Measurements from ENCODE around the gene ST6GALNAC6.
"Not testable (repeated sequence)": the region's sequence is repeated elsewhere in the genome, so short reads cannot be mapped to it uniquely, and the experiment has no call there.

The ST6GALNAC6 gene

DNA sequence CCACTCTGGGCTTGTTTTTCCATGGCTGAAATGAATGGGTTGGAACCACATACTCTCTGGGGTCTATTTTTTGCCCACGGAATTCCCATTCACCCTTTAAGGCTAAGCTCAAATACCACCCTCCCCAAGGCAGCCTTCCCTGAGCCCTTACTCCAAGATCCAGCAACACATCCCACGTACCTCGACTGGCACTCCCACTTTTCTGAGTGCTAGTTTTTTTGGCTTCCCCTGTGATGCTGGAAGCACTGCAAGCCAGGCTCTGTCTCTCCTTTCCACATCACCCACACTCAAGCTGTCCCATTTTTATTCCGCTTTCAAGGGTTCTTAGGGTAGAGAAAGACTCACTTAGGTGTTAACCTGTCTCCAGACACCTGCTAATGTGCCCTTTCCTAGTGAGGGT is 6.0 kb downstream of the ST6GALNAC6 start:
- no peak for DNase-seq (ENCODE audit: low read depth)

DNA sequence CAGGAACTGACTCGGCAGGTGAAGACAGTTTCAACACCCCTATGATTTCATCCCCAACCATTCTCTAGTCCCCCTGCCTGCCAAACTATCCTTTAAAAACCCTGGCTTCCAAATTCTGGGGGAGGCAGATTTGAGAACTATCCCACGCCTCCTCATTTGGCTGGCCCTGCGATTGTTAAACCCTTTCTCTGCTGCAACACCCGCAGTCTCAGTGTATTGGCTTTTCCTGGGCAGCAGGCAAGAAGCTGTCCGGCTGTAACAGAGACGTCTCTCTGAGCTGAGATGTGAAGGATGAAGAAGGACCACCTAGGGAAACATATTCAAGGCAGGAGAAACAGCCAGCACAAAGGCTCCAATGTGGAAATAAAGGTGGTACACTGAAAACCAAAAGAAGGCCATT is 6.6 kb downstream of the ST6GALNAC6 start:
- DNase-seq (ENCODE audit: low read depth), result no peak

DNA sequence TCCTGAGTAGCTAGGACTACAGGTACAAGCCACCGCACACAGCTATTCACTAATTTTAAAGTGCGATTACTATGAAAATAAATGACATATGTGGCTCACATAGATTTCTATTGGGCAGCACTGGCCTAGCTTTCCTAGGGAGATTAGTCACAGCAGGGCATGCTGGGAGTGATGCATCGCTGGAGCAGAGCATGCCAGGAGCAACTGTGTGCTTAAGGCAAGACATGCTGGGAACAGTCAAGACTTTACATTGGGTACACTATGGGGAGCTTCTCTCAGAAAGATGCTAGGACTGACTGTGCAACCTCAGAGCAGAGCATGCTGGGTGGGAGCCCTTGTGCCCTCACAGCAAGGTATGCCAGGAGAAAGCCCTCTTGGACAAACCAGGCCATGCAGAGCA is 9.3 kb downstream of the ST6GALNAC6 start:
- no peak for DNase-seq (ENCODE audit: low read depth)

DNA sequence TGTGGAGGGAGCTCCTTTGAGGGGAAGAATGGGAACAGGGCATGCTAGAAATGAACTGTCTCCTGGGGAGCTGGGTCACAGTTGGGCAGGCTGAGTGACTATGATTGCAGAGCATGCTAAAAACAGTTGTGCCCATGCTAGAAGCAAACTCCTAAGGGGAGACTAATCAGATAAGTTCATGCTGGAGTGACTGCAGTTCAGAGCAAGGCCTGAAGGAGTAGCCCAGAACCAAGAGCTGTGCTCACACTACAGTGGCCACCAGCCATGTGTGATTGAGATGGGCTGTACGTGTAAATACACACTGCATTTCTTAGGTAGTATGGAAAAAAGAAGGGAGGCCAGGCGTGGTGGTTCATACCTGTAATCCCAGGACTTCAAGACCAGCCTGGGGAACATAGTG is 11.6 kb downstream of the ST6GALNAC6 start:
- DNase-seq (ENCODE audit: low read depth), result no peak

DNA sequence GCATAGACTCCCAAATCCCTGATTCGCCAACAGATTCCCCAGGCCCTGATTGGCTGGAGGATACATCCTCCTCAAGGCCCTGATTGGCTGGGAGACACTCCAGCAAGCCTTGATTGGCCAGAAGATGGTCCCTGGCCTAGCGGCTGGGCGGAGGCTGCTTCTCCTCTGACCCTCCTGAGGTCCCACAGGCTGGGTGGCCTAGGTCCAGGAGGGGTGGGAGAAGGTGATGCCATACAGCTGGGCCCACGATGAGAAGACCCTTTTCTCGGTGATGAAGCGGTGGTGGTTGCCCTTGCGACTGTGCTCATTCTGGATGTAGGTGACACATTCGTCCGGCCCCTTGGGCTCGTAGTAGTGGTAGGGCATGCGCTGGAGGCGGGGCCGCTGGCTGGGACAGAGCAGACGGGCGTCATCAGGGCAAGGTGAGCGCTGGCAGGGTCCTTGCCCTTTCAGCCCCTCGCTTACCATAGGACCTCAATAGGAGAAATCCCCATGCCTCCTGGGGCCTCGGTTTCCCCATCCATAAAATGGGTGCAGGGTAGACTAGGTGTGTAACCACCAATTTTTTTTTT is 12.9 kb downstream of the ST6GALNAC6 start:
- no peak for DNase-seq (ENCODE audit: low read depth)

DNA sequence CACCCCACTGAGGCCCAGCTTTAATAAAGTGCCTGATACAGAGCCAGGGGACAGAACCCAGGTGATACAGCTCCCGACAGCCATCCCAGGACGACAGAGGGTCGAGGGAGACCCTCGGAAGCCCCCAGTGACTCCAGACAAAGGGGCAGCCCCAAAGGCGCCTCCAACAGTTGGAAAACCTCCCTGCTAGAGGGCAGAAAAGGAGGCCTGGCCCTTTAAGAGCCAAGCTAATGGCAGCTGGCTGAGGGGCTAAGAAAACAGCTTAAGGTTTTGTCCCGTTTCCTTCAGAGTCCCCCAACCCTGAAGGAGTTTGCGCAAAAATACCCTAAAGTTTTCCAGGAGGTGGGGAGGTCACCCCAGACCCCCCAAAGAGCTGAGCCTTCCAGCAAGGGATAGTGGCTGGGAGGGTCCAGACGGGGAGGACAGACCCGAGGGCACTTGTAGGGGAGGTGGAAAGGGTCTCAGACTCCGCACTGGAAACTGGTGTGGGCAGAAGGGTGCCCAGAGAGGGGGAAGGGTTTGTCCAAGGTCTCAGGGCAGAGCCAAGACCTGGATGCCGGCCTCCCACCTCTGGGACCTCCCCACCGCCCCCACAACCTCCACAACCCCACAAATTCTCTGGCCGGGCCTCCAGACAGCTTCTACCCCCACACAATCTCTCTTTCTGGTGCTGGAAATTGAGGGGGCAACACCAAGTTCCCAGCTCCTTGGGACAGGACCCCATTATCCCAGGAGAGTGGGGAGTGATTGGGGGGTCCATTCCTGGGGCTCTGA is 13.7 kb downstream of the ST6GALNAC6 start:
- DNase-seq (ENCODE audit: low read depth), result no peak

DNA sequence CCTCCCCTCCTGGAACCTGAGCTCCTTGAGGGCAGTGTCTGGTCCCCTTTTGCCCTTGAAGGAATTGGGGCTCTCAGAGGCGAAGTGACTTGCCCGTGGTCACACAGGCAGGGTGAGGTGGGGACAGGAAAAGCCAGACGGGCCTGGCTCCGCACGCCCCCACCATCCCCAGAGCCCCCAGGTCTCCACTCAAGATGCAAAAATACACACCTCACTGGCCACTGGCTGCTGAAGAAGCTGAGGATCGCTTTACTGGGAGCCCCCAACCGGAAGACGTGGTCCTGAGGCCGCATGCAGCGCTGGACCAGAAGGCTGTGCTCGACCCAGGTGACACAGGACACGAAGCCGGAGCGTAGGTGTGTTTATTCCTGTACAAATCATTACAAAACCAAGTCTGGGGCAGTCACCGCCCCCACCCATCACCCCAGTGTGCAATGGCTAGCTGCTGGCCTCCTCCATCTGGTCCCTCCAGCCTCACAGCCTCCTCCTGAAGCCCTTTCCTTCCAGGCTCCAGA is 14.4 kb downstream of the ST6GALNAC6 start:
- DNase-seq (ENCODE audit: low read depth), result no peak

DNA sequence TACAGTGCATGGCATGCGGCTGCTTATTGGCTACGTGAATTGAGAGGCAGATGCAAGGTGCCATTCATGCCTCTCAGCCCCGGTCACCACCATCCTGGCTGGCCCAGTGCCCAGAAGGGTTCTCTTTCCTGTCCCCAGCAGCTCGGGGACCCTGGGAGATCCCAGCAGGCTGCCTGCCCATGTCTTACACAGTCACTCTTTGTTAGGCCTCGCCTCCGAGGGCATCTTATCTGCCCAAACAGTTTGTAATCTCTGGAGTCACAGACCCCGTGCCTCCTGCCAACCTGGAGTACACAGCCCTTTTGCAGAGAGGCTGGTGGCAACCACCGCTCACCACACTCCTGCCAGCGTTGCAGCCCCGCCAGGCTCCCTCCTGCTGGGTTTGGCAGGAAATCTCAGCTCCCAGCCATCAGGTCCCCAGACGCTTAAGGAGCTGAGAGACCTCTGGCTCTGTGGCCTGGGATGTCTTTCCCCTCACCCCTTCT is 14.9 kb downstream of the ST6GALNAC6 start:
- no peak for DNase-seq (ENCODE audit: low read depth)

DNA sequence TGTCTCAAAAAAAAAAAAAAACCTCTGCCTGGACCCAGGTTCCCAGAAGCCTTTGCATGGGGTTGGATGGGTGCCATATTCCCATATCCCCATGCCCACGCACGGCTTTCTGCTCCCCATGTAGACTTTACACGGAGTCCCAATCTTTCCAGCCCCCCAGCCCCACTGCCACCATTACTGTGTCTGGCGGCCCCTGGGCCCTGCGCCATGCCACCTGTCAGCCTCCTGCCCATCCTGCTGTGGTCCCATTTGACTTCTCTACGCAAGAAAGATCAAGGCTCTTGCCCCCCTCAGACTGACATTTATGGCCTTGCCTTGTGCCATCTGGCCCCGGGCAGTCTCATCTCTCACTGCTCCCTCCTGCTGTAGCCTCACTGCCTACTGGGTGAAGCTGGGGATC is 15.4 kb downstream of the ST6GALNAC6 start:
- DNase-seq (ENCODE audit: low read depth), result no peak

DNA sequence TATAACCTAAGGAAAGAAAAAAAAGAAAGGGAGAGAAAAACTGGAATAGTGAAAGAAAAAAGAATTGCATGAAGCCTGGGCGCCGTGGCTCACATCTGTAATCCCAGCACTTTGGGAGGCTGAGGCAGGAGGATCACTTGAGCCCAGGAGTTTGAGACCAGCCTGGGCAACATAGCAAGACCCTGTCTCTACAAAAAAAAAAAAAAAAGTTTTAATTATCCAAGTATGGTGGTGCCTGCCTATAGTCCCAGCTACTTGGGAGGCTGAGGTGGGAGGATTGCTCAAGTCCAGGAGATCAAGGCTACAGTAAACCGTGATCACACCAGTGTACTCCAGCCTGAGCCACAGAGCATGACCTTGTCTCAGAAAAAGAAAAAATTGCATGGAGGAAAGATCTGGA is 17.7 kb downstream of the ST6GALNAC6 start:
- DNase-seq (ENCODE audit: low read depth), result not testable (repeated sequence)

DNA sequence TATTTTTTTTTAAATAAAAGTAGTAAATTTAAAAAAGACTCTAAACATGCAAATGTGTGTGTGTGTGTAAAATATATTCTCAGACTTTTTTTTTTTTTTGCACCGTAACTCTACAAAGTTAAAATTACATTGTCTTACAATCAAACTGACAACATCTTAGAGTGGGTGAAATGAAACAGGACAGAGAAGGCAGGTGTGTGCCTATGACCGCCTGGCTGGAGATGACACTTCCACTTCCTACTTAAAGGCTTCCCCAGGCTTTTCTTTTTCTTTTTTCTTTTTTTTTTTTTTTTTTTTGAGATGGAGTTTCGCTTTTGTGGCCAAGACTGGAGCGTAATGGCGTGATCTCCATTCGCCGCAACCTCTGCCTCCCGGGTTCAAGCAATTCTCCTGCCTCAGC is 19.3 kb downstream of the ST6GALNAC6 start:
- no peak for DNase-seq (ENCODE audit: low read depth)

DNA sequence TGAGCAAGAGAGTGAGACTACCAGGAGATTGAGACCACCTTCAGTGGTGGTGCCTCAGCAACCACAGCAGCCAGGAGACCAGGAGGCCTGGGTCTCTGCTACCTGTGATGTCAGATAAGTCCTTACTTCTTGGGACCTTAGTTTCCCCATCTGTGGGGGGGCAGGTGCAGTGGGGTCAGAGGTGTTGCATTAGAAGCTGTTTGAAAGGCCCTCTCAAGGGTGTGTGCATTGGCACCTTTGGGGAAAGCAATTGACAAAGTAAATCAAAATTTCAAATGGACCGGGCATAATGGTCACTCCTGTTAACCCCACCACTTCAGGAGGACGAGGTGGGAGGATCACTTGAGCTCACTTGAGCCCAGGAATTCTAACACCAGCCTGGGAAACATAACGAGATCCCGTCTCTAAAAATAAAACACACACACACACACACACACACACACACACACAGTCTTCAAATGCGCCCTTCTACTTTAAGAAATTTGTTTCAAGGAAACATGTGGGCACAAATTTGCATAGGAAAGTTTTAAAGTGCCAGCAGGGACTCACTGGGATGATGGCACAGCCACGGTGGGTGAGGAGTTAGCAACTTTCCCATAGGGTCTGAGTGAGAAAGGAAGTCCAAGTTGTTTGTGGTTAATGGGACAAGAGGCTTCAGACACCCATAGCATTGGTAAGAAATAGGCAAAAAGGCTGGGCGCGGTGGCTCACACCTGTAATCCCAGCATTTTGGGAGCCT is 20.6 kb downstream of the ST6GALNAC6 start:
- DNase-seq (ENCODE audit: low read depth), result no peak

DNA sequence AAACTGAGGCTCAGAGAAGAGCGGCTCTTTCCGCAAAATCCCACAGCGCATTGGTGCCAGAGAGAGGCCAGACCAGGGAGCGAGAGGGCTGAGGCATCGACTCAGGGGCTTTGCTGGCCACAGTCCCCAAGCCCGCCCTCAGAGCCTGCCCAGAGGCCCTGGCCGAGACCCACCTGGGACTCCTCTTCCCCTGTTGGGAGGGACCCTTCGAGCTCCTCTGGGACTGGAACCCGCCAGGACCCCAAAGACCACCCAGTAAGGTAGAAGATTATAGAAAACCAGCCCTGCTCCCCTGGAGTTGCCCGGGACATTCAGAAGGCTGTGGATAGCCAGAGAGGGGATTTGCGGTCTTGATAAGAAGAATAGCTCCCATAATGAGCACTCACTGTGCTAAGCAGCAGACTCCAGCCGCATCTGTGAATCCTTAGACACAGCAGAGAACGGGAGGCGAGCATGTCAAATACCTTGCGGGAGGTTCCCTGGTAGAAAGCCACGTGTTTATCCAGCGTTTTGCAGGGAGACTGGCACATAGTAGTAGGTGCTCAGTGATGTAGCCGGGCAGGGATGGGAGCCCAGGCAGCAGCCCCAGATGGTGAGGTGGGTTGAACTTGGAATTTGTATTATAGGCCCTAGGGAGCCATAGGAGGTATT is 21.3 kb downstream of the ST6GALNAC6 start:
- DNase-seq (ENCODE audit: low read depth), result no peak

DNA sequence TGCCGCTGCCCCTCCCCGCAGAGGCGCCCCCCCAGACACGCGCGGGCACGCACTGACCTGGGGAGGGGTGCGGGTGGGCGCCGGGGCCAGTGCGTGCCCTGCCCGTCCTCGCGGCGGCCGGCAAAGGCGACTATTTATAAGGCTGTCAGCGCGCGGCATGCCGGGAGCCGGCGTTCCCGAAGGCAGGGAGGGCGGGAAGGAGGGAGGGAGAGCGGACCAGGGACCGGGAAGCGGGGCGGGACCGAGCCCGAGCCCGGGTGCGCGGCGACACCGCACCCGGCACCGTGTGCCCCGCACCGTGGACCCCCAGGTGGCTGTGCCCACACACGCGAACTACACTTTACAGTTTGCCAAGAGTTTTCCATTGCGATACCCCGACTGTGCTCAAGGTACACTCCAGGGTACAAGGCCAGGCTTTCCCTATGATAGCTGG is 21.8 kb downstream of the ST6GALNAC6 start, which contains the start of gene AK1:
Gene AK1, minus strand, starts transcription at position 110 of the 433 bp plus-strand sequence. CDS start 3,058 bp downstream, outside the sequence.
- no peak for DNase-seq (ENCODE audit: low read depth)

DNA sequence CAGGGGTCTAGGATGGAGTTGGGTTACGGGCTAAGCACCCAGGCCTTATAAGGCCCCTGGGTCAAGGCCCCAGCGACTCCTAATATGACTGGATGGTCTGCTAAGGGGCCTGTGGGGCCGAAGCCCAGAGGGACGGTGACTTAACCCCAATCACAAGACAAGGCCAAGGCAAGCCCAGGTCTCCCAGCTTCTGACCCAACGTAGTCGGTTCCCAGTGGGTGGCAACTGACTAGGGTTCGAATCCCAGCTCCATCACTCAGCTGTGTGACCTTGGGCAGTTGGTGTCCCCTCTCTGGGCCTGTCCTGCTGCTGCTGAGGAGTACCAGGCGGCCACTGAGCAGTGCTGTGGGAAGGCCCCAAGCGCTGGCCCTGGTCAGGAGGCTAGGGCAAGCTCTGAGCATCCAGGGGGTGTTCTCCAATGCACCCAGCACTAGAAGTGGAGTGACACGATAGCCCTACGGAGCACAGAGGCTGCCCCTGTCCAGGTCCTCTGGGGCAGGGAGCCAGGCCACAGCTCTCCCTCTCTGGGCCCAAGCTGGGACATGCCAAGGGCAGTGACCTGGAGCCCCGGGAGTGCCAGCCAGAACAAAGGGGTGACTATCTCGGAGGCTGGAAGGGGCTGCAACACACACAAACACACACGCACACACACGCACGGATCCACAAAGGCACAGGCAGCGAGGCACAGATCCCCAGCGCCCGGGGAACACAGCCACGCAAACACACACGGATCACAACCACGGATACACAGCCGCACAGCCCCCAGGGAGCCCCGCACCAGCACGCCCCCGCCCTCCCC is 22.4 kb downstream of the ST6GALNAC6 start:
- DNase-seq (ENCODE audit: low read depth), result no peak

DNA sequence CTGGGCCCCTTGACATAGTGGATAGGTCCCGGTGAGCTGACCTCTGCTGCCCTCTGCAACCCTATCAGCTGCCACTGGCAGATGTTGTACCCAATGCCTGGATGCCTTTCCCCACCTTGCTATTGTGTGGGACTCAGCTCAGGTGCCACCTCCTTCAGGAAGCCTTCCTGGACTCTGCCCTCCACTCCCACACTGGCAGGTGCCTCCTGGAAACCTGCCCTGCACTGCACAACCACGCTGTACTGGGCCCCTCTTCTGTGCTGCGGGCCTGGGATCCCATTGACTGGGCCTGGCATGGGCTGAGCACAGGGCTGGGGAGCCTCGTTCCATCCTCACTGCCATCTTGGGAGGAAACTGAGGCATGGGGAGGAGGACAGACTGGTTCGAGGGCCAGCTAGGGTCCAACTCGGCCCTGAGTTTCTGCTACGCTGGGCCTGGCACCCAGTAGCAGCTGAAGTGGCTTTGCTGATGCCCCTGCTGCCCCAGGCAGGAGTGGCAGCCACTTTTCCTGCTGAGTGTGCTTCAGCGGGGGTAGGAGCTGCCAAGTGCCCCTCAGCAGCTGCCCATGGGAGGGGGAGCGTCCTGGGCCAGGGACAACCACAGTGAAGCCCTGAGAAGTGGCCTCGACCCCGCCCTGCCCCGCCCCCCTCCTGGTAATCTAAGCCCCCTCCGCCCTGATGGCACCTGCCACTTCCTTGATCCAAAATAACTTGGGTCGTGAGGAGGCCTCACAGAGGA is 23.2 kb downstream of the ST6GALNAC6 start:
- no peak for DNase-seq (ENCODE audit: low read depth)

DNA sequence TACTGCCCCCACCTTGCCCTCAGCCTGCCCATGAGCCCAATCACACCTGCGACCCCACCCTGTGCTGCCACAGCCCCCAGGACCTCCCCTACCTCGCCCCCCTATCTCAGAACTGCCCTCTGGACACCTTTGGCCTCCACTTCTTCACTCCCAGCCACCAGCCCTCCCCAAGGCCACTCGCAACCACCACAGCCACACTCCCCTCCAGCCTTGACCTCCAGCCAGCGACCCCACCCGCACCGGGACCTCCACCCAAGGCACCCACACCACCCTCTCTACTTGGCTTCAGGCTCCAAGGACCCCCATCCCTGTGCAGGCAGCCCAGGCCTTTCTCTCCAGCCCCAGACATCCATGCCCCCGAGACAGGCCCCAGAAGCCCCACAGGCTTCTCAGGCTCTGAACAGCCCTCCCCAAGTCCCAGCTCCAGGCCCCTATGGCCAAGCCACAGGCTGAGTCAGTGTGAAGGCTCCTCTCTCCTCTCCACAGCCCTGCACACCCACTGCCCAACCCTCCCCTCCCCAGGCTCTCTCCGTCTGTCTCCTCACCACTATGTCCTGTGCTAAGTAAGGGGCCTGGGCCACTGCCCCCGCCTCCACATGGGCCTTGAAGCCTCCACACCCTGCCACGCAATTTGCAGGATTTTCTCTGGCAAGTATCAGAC is 24.0 kb downstream of the ST6GALNAC6 start:
- DNase-seq (ENCODE audit: low read depth), result no peak

DNA sequence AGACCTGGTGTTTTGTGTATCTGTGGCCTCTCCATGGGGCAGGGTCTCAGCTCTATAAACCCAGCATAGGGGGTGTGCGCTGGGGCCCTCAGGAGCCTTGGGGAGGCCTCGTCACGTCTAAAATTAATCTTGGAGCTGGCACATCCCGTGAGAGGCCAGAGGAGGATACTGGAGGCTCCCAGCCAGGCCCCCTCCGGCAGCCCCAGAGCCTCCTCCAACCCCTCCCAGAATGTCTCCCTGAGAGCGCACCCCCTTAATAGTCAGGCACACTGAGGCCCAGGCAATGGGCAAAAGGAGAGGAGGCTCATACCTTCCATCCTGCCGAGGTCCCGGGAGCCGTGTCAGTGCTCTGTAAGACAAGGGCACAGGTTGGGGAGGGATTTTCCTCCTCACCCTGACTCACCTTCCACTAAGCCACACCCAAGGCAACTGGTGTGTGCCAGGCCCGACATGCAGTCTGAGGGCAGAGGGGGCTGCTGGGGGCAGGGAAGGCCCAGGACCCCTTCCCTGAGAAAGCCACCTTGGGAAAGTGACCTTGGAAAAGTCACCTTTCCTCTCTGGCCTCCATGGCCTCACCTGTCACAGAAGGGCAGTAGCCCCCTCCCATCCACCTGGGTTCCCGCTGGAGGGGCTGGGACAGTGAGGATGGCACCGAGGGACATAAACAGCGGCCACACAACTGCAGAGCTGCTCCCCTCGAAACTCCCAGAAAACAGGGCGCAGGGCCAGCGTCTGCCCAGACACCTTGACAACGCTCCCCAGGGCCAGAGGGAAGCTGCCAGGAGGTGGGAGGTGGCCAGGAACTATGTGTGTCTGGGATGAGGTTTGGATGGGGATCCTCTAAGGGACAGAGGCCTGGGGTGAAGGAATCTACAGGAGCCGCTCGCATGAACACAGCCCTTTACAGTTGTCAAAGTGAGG is 24.8 kb downstream of the ST6GALNAC6 start:
- DNase-seq (ENCODE audit: low read depth), result no peak

DNA sequence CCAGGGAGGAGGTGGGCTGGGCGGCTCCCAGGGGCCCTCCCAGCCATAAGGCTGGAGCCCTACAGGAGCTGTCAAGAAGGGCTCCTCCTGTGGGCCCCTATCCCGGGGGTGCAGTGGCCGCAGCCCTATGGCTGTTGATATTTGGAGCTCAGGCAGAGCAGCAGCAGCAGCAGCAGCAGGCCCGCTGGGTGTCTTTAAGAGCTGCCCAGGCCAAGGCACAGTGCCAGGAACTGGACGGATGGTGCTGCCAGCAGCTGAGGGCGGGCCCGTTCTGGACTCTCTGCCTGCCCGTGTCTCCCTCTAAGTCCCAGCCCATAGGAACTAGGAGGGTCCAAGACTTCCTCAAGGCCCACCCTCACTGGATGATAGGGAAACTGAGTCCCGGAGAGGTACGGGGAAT is 25.5 kb downstream of the ST6GALNAC6 start:
- DNase-seq (ENCODE audit: low read depth), result no peak
